ENCODE measurements around the gene OBSCN.

- TF ChIP-seq ATF6 (CRISPR knock-in tag; conservative IDR thresholded peaks at IDR 0.05) (no peak), MXD3 (CRISPR knock-in tag; IDR thresholded peaks at IDR 0.05) (no peak), NCOA2 (CRISPR knock-in tag; IDR thresholded peaks at IDR 0.05) (no peak), ARID4A (CRISPR knock-in tag; IDR thresholded peaks at IDR 0.05; ENCODE audit: borderline replicate concordance) (no peak), EZH2 (conservative IDR thresholded peaks at IDR 0.05; ENCODE audit: low read depth, low read length) (no peak), HNRNPLL (IDR thresholded peaks at IDR 0.05; ENCODE audit: low read depth, low read length, poor library complexity, severe bottlenecking) (no peak), REST (IDR thresholded peaks at IDR 0.05; ENCODE audit: borderline replicate concordance in 1 of 2, low read depth in 1 of 2, low read length in 2 of 2) (no peak), ARNT (IDR thresholded peaks at IDR 0.05) (no peak), ZNF770 (CRISPR knock-in tag; IDR thresholded peaks at IDR 0.05) (no peak), HNRNPK (IDR thresholded peaks at IDR 0.05; ENCODE audit: low read depth, low read length, poor library complexity, severe bottlenecking) (no peak)
Observed at GRCh38 chr1:228287541-228288425, 79.9 kb downstream of the OBSCN start.
